GM12878 (cell line): Measurements from ENCODE around the gene FGR. TPM values are rescaled to one million over a fixed set of nuclear protein-coding genes. Genes with fewer than 3 reads are reported as not detected.

Experiments
- BACH1 ChIP-seq: fragments of 450-650 bp; IDR thresholded peaks from 2 replicates; pipeline ENCODE4 v1.6.1; 2017; ENCODE audit warnings: mild to moderate bottlenecking, borderline replicate concordance
- E2F8 ChIP-seq: fragments of 450-650 bp; IDR thresholded peaks from 2 replicates; pipeline ENCODE4 v1.6.1; 2018; ENCODE audit warnings: mild to moderate bottlenecking, low read depth, moderate library complexity; ENCODE audit not compliant: partially characterized antibody
- KLF5 ChIP-seq: fragments of 450-650 bp; IDR thresholded peaks from 2 replicates; pipeline ENCODE4 v1.6.1; 2014; ENCODE audit warnings: mild to moderate bottlenecking; ENCODE audit not compliant: partially characterized antibody
- MTA3 ChIP-seq: IDR thresholded peaks from 2 replicates; pipeline ENCODE4 v1.6.1; 2012; ENCODE audit warnings: low read length, inconsistent platforms, borderline replicate concordance
- NBN ChIP-seq: fragments of 450-650 bp; IDR thresholded peaks from 2 replicates; pipeline ENCODE4 v1.6.1; 2016
- USF1 ChIP-seq: IDR thresholded peaks from 2 replicates; pipeline ENCODE4 v1.6.1; 2011; ENCODE audit warnings: borderline replicate concordance, low read depth, mild to moderate bottlenecking, moderate library complexity, mixed read lengths, low read length; ENCODE audit not compliant: insufficient read depth; ENCODE audit errors: extremely low read length
- polyA plus RNA-seq, 11 experiments: library from polyadenylated mRNA; depleted of rRNA in 4 of 11; unstranded in 6 of 11; stranded (reverse) in 5 of 11; fragments of >200 nt; fragmentation: Nextera tagmentation in 4 of 11; fragmentation: Illumina TruSeq in 1 of 11; extraction: Ambion mirVana in 4 of 11; extraction: Trizol in 1 of 11; gene quantifications; 1 replicate in 1 of 11; 2 replicates in 10 of 11; pipeline versions ENCODE4 v1.2.1 to v1.2.3, GENCODE V29; 2011 to 2016; ENCODE audit warnings: inconsistent platforms in 2 of 11, missing spikeins in 2 of 11, low read depth in 1 of 11
- total RNA-seq, 4 experiments: library from RNA; depleted of rRNA in 3 of 4; stranded (reverse); fragments of >200 nt in 3 of 4; fragmentation: Illumina TruSeq in 1 of 4; extraction: Trizol in 1 of 4; gene quantifications; 2 replicates each; pipeline versions ENCODE4 v1.2.1 to v1.2.3, GENCODE V29; 2013 to 2021
- TF ChIP-seq, protein P1 (sequence below): fragments of 450-650 bp; IDR thresholded peaks from 2 replicates; pipeline ENCODE4 v1.6.1; 2017; ENCODE audit warnings: mild to moderate bottlenecking, moderate library complexity
- TF ChIP-seq, protein P2 (sequence below): fragments of 450-650 bp; IDR thresholded peaks from 2 replicates; pipeline ENCODE4 v1.6.1; 2017; ENCODE audit warnings: mild to moderate bottlenecking, moderate library complexity
- TF ChIP-seq, protein P3 (sequence below): fragments of 450-650 bp; formaldehyde crosslinking; IDR thresholded peaks from 2 replicates; pipeline ENCODE4 v1.5.0; 2022; ENCODE audit warnings: mild to moderate bottlenecking, missing genetic modification characterization

Gene FGR
- total and polyA plus RNA-seq, 10 of the 15 experiments (the other 5 are each of a cell fraction or from before 2014, with no cell fraction given): 10.9 to 193 (median 74.7) TPM

DNA sequence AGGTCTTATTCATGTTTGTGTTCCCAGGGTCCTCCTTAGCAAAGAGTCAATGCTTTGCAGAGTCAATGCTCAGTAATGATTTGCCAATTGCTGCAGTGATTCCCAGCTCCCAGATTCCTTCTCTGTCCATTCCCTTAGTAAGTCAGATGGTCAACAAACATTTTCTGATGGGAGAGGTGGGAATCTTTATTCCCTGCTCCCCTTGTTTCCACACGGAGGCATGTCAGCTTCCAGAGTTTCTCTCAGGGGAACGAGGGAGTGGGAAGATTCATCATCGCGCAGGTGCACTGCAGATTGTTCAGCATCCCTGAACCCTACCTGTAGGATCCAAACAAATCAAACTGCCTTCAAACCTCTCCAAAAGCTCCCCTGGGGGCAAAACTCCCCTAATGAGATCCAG is 23.5 kb downstream of the FGR start (continued):
- TF ChIP-seq E2F8: no peak
- TF ChIP-seq, protein P1, sequence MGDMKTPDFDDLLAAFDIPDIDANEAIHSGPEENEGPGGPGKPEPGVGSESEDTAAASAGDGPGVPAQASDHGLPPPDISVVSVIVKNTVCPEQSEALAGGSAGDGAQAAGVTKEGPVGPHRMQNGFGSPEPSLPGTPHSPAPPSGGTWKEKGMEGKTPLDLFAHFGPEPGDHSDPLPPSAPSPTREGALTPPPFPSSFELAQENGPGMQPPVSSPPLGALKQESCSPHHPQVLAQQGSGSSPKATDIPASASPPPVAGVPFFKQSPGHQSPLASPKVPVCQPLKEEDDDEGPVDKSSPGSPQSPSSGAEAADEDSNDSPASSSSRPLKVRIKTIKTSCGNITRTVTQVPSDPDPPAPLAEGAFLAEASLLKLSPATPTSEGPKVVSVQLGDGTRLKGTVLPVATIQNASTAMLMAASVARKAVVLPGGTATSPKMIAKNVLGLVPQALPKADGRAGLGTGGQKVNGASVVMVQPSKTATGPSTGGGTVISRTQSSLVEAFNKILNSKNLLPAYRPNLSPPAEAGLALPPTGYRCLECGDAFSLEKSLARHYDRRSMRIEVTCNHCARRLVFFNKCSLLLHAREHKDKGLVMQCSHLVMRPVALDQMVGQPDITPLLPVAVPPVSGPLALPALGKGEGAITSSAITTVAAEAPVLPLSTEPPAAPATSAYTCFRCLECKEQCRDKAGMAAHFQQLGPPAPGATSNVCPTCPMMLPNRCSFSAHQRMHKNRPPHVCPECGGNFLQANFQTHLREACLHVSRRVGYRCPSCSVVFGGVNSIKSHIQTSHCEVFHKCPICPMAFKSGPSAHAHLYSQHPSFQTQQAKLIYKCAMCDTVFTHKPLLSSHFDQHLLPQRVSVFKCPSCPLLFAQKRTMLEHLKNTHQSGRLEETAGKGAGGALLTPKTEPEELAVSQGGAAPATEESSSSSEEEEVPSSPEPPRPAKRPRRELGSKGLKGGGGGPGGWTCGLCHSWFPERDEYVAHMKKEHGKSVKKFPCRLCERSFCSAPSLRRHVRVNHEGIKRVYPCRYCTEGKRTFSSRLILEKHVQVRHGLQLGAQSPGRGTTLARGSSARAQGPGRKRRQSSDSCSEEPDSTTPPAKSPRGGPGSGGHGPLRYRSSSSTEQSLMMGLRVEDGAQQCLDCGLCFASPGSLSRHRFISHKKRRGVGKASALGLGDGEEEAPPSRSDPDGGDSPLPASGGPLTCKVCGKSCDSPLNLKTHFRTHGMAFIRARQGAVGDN: no peak
- TF ChIP-seq BACH1: no peak
- TF ChIP-seq, protein P2, sequence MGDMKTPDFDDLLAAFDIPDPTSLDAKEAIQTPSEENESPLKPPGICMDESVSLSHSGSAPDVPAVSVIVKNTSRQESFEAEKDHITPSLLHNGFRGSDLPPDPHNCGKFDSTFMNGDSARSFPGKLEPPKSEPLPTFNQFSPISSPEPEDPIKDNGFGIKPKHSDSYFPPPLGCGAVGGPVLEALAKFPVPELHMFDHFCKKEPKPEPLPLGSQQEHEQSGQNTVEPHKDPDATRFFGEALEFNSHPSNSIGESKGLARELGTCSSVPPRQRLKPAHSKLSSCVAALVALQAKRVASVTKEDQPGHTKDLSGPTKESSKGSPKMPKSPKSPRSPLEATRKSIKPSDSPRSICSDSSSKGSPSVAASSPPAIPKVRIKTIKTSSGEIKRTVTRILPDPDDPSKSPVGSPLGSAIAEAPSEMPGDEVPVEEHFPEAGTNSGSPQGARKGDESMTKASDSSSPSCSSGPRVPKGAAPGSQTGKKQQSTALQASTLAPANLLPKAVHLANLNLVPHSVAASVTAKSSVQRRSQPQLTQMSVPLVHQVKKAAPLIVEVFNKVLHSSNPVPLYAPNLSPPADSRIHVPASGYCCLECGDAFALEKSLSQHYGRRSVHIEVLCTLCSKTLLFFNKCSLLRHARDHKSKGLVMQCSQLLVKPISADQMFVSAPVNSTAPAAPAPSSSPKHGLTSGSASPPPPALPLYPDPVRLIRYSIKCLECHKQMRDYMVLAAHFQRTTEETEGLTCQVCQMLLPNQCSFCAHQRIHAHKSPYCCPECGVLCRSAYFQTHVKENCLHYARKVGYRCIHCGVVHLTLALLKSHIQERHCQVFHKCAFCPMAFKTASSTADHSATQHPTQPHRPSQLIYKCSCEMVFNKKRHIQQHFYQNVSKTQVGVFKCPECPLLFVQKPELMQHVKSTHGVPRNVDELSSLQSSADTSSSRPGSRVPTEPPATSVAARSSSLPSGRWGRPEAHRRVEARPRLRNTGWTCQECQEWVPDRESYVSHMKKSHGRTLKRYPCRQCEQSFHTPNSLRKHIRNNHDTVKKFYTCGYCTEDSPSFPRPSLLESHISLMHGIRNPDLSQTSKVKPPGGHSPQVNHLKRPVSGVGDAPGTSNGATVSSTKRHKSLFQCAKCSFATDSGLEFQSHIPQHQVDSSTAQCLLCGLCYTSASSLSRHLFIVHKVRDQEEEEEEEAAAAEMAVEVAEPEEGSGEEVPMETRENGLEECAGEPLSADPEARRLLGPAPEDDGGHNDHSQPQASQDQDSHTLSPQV: no peak
- TF ChIP-seq, protein P3, sequence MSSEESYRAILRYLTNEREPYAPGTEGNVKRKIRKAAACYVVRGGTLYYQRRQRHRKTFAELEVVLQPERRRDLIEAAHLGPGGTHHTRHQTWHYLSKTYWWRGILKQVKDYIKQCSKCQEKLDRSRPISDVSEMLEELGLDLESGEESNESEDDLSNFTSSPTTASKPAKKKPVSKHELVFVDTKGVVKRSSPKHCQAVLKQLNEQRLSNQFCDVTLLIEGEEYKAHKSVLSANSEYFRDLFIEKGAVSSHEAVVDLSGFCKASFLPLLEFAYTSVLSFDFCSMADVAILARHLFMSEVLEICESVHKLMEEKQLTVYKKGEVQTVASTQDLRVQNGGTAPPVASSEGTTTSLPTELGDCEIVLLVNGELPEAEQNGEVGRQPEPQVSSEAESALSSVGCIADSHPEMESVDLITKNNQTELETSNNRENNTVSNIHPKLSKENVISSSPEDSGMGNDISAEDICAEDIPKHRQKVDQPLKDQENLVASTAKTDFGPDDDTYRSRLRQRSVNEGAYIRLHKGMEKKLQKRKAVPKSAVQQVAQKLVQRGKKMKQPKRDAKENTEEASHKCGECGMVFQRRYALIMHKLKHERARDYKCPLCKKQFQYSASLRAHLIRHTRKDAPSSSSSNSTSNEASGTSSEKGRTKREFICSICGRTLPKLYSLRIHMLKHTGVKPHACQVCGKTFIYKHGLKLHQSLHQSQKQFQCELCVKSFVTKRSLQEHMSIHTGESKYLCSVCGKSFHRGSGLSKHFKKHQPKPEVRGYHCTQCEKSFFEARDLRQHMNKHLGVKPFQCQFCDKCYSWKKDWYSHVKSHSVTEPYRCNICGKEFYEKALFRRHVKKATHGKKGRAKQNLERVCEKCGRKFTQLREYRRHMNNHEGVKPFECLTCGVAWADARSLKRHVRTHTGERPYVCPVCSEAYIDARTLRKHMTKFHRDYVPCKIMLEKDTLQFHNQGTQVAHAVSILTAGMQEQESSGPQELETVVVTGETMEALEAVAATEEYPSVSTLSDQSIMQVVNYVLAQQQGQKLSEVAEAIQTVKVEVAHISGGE (CRISPR knock-in tag): no peak
- TF ChIP-seq KLF5: no peak
- no peak for TF ChIP-seq NBN
- no peak for TF ChIP-seq USF1
- no peak for TF ChIP-seq MTA3
